ENCODE data around the gene GNG2. TPM values are rescaled to one million over a fixed set of nuclear protein-coding genes. Genes with fewer than 3 reads are reported as not detected.

GNG2 gene
- total RNA-seq, 3 donors from 2014 or later: 9.9 to 52.2 (median 16.6) TPM

- DNase-seq (peak in 2 of 3 donors; percentile 18 to 68), ATAC-seq (peak; percentile 75)
- intact Hi-C loops (cut with DNase I, micrococcal nuclease): no loop called here
- Histone ChIP-seq H3K36me3 (ENCODE audit: low read depth) (no peaks in the 10 kb centered on the region), H3K4me3 (no peak overlapping the region), H3K4me1 (ENCODE audit: low read depth) (no peaks in the 10 kb centered on the region), H3K9me3 (no peaks in the 10 kb centered on the region)
- TF ChIP-seq CTCF (IDR thresholded peaks at IDR 0.05): no peak
Measured at GRCh38 chr14:51828017-51828797, 32.2 kb upstream of the GNG2 start.

DNA sequence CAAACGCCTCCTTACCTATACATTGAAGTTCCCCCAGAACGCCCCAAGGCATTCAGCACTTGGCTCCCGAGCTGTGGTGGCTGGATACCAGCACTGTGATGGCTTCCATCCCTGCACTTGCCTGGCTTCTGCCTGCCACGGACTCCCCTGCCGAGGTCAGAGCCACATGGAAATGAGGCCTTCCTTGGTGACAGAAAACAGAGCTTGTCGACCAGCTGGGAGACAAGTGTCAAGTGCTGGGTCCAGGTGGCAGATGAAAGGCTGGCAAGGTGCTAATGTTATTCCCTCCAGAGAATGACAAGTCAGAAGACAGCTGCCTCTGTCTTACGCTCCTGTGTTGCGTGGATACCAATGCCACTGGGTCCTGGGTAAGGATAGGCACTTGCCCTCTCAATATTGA is 26.2 kb upstream of the GNG2 start:
- ATAC-seq: no peak
- H3K4me3 ChIP-seq: no peak overlapping the region
- no peak for DNase-seq
- intact Hi-C loops (cut with DNase I, micrococcal nuclease): no loop called here
- no peaks in the 10 kb centered on the region for H3K4me1 ChIP-seq (ENCODE audit: low read depth)
- no peak for TF ChIP-seq CTCF (IDR thresholded peaks at IDR 0.05)
- H3K9me3 ChIP-seq: no peaks in the 10 kb centered on the region
- H3K36me3 ChIP-seq (ENCODE audit: low read depth): no peaks in the 10 kb centered on the region

DNA sequence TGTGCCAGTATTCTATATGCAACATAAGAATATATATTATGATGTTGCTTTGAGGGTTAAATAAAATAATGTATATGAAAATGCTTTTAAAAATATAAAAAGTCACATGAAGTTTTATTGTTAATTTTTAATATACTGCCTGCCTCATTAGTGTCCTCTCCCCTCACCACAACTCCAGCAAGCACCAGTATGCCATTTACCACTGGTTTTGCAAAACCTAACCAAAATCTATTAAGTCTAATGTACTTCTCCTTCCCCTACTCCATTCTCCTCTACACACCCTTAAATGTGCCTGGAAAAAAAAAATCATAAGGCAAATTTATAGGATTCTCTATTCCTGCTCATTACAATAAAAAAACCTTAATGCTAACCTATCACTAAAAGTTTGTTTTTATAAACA is 24.0 kb upstream of the GNG2 start:
- Histone ChIP-seq H3K9me3 (no peaks in the 10 kb centered on the region), H3K4me1 (ENCODE audit: low read depth) (no peaks in the 10 kb centered on the region), H3K4me3 (no peak overlapping the region), H3K36me3 (ENCODE audit: low read depth) (no peaks in the 10 kb centered on the region)
- no peak for ATAC-seq
- no peak for DNase-seq
- TF ChIP-seq CTCF (IDR thresholded peaks at IDR 0.05): no peak
- intact Hi-C loops (cut with DNase I, micrococcal nuclease): no loop called here

- no peaks in the 10 kb centered on the region for H3K36me3 ChIP-seq (ENCODE audit: low read depth)
- H3K4me3 ChIP-seq: no peak overlapping the region
- H3K9me3 ChIP-seq: no peaks in the 10 kb centered on the region
- intact Hi-C loops (cut with DNase I, micrococcal nuclease): no loop called here
- no peak for TF ChIP-seq CTCF (IDR thresholded peaks at IDR 0.05)
- ATAC-seq (no peak), DNase-seq (no peak)
- H3K4me1 ChIP-seq (ENCODE audit: low read depth): no peaks in the 10 kb centered on the region
Measured at GRCh38 chr14:51844081-51844881, 16.1 kb upstream of the GNG2 start.

DNA sequence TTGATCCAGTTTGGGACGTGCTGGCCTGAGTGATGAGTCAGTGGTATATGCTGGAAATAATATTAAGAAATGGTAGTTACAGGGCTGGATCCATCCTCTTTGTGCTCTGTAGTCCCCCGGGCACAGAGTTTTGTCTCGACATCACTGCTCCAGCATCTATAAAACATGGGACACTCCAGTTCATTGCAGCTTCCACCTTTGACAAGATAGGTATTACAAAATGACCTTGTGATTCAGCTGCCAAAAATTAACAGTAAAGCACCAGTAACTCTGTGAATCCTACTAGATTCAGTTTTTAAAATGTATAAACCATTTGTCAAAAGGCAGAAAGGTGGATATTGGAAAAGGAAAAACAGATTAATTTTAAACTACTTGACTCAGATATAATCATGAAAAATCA is 14.6 kb upstream of the GNG2 start:
- H3K4me1 ChIP-seq (ENCODE audit: low read depth): no peaks in the 10 kb centered on the region
- ATAC-seq: no peak
- intact Hi-C loops (cut with DNase I, micrococcal nuclease): no loop called here

More for the DNA sequence above, 14.6 kb upstream of the GNG2 start:
- no peak for DNase-seq
- H3K36me3 ChIP-seq (ENCODE audit: low read depth): no peaks in the 10 kb centered on the region
- H3K9me3 ChIP-seq: no peaks in the 10 kb centered on the region
- no peak overlapping the region for H3K4me3 ChIP-seq
- TF ChIP-seq CTCF (IDR thresholded peaks at IDR 0.05): no peak
